GM18502 (cell line): ENCODE results near the gene PSEN1.

Experiments
- ATAC-seq: cut with Tn5 transposase; IDR thresholded peaks from one replicate; pipeline ENCODE4 v1.9.1; 2021; ENCODE audit warnings: mild to moderate bottlenecking; ENCODE audit not compliant: unreplicated experiment, poor library complexity

PSEN1 gene

DNA sequence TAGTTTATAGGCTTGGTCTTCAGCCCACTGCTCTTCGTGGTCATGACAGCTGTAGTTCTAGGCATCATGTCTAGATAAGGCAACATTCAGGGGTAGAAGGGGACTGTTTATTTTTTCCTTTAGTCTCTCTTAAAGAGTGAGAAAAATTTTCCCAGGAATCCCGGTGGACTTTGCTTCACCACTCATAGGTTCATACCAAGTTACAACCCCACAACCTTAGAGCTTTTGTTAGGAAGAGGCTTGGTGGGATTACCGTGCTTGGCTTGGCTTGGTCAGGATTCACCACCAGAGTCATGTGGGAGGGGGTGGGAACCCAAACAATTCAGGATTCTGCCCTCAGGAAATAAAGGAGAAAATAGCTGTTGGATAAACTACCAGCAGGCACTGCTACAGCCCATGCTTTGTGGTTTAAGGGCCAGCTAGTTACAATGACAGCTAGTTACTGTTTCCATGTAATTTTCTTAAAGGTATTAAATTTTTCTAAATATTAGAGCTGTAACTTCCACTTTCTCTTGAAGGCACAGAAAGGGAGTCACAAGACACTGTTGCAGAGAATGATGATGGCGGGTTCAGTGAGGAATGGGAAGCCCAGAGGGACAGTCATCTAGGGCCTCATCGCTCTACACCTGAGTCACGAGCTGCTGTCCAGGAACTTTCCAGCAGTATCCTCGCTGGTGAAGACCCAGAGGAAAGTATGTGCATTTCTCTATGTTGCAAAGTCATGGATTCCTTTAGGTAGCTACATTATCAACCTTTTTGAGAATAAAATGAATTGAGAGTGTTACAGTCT, 75.1 kb downstream of the PSEN1 start:
- no peak for ATAC-seq

DNA sequence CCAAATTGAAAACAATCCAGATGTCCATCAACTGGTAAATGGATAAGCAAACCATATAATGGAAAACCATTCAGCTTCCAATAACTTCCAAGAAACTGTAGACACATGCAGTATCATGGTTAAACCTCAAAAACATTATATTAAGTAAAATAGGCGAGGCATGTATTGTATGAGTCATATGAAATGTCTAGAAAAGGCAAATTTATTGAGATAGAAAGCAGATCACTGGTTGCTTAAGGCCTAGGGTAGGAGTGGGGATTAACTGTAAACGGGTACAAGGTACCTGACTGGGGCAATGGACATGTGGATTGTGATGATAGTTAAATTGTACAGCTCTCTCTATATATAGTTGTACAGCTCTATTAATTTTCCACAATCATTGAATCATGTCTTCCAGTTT, 79.7 kb downstream of the PSEN1 start:
- no peak for ATAC-seq

DNA sequence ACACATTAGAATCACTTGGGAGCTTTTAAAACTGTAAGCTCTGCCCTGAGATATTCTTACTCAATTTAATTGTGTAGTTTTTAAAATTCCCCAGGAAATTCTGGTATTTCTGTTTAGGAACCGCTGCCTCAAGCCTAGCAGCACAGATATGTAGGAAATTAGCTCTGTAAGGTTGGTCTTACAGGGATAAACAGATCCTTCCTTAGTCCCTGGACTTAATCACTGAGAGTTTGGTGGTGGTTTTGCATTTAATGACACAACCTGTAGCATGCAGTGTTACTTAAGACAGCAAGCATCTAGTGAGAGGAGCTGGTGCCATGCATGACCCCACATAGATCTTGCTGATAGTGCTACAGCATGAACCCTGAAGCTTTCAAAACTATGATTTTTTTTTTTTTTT, 81.1 kb downstream of the PSEN1 start:
- ATAC-seq = no peak

DNA sequence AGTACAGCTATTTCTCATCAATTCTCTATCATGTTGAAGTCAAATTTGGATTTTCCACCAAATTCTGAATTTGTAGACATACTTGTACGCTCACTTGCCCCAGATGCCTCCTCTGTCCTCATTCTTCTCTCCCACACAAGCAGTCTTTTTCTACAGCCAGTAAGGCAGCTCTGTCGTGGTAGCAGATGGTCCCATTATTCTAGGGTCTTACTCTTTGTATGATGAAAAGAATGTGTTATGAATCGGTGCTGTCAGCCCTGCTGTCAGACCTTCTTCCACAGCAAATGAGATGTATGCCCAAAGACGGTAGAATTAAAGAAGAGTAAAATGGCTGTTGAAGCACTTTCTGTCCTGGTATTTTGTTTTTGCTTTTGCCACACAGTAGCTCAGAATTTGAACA, 83.8 kb downstream of the PSEN1 start:
- no peak for ATAC-seq

DNA sequence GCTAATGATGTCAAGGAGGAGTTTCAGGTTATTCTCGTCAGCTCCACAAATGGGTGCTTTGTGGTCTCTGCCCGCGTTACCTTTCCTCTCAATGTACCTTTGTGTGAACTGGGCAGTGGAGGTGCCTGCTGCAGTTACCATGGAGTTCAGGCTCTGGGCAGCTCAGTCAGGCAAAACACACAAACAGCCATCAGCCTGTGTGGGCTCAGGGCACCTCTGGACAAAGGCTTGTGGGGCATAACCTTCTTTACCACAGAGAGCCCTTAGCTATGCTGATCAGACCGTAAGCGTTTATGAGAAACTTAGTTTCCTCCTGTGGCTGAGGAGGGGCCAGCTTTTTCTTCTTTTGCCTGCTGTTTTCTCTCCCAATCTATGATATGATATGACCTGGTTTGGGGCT, 84.3 kb downstream of the PSEN1 start:
- no peak for ATAC-seq

DNA sequence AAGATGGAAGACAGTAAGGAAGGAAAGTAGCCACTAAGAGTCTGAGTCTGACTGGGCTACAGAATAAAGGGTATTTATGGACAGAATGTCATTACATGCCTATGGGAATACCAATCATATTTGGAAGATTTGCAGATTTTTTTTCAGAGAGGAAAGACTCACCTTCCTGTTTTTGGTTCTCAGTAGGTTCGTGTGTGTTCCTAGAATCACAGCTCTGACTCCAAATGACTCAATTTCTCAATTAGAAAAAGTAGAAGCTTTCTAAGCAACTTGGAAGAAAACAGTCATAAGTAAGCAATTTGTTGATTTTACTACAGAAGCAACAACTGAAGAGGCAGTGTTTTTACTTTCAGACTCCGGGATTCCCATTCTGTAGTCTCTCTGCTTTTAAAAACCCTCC, 85.6 kb downstream of the PSEN1 start:
- no peak for ATAC-seq

DNA sequence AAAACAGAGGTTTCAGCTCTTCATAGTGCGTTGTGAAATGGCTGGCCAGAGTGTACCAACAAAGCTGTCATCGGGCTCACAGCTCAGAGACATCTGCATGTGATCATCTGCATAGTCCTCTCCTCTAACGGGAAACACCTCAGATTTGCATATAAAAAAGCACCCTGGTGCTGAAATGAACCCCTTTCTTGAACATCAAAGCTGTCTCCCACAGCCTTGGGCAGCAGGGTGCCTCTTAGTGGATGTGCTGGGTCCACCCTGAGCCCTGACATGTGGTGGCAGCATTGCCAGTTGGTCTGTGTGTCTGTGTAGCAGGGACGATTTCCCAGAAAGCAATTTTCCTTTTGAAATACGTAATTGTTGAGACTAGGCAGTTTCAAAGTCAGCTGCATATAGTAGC, 86.7 kb downstream of the PSEN1 start:
- peak; percentile 59 for ATAC-seq

DNA sequence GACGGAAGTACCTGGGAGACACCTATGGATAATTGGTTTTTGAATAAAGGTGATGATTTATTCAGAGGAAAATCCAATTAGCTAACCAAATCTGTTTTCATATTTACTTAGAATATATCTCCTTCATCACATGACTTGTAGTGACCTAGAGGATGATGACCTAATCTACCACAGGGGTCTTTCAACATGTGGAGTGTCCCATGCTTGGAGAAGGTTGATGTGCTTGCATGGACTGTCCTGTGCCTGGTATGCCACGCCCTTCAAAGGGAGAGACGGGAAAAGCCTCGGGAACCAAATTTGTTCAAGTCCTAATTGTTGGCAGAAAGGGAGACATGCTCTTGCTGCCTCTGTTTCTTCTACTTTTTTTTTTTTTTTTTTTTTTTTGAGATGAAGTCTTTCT, 89.2 kb downstream of the PSEN1 start:
- ATAC-seq = no peak

DNA sequence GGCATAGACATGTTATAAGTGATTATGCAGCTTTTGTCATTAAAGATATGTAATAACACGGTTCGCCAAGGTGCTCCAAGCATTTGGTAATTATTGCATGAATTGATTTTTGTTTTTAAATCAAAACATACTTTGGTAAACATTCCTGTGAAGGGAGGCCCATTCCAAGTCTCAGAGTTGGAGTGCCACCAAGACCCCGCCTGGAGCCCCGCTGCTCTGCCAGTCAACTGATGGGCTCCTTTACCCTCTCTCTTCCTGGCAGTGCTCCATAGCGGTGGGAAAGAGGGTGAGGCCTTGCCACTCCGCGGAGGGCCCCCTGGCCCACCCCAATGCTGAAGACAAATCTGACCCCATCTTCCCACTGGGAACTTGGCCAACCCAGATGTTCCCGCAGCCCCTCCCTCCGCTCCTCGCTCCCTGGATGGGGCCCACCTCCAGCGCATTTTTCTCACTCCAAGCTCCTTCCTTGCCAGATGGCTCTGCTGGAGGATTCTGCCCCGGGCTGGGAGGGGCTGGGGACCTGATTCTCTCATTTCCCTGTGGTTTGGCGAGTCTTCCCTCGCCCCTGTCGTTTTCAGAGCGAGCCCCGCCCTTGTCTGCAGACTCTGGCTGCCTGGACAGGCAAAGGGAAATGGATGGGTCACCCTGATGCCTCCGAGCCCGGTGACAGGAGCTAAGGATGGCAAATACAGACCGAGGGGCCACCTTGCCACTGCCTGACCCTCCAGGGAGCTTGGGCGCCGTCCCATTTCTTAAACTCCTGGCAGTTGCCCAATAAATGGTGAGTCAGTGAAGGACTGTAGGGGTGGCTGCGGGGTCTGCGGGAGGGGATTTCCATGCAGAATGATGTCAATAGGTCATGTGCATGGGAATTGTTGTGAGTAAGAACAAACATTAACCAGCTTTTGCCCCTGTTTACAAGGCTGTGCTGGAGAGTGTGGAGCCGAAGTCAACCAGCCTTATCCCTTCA, 91.8 kb downstream of the PSEN1 start:
- ATAC-seq = no peak

DNA sequence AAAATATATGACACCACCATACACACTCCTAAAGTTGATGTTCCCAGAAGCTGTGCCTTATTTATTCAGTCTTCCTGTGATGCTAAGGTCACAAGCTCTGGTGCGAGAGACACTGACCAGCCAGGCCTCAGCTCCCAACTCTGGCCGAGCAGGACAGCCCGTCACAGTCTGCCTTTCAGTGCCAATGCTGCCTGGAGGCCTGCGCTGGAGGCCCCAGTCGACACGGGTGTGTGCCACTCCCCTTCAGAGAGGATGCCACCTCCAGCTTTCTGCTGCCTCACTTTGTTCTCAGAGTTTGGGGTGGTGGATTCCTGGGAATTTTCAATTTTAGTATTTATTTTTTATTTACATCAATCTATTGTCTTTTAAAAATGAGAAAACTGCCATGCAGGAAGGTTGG, 93.7 kb downstream of the PSEN1 start:
- no peak for ATAC-seq

DNA sequence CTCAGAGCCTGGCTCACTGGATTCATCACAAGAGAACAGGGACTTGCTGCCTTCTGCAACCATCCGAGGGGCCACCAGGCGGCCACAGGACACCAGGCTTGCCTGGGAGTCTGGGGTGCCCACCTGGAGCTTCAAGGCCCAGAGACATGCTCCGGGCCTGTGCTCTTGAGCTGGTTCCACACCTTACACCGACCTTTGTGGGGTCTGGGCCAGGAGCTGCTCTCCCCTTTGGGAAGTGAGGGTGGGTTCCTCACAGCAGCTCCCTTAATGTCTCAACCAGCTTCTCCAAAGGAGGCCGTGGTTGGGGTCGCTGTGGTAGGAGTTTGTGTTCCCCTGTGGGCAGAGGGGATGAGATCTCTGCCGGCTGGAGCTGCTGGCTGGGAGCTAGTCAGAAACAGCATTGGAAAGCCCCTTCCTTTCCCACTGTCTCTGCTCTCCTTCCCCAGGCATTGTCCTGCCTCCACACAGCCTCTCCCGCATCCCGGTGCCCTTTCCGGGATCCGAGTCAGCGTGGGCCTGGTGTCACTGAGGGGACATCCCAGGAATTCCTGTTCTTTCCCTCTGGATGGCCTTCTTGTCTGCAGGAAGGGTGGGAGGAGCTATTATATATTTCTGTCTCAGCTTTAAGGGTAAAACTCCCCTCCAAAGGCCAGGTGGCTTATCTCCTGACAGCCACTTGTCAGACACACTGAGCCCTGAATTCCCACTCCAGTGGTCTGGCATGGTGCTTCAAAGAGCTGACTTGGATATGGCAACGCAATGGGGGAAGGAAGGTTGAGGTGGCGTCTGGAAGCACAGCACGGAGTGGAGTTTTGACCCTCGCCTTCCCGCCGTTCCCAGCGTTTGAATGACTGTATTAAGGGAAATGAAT, 95.9 kb downstream of the PSEN1 start:
- no peak for ATAC-seq

DNA sequence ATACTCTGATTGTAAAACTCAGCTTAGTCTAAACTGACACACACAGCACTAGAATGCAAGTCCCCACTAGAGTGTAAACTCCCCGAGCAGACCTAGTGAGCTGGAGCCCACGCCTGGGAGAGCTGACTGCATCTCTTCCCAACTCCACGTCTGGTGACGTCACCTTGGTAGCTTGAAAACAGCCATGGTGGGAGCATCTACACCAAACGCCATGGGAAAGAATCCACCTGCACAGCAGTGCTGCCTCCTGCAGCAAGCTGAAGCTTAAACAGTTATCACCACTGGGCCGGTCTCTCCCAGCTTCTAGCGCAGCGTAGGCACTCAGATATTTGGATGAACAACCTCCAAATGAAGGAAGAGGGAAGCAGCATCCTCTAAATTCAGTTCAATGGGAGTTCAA, 96.7 kb downstream of the PSEN1 start:
- ATAC-seq = no peak

DNA sequence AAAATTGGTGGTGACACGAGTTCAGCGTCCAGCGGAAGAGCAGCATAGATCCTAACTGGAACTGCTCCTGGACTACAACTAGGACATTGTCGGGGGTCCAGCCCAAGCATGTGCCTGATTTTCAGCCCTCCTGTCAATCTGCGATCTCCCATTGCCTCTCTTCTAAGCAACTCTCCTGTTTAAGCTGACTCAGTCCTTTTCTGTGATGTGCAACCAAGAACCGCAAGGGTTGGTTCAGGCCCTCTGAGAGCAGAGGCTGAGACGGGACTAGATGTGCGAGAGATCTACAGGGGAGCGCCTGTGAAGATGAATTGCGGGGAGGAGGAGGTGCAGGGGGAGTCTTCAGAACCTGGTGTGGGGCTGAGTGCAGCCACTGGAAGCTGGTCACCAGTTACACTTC, 97.3 kb downstream of the PSEN1 start:
- ATAC-seq = no peak

DNA sequence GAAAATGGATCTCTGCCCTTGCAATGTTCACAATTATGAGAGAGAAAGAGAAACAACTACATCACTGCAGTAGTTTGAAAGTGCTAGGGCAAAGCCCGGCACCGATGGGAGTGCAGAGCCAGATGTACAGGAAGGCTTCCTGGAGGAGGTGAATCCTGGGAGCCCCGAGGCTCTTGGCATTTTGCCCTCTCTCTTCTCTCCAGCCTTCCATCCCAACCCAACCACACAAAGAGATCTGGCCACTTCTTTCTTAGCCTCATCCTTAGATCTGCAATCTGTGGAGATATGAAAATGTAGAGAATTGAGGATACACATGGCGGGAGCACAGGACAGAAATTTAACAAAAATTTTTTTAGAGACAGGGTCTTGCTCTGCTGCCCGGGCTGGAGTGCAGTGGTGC, 97.7 kb downstream of the PSEN1 start:
- ATAC-seq = no peak

DNA sequence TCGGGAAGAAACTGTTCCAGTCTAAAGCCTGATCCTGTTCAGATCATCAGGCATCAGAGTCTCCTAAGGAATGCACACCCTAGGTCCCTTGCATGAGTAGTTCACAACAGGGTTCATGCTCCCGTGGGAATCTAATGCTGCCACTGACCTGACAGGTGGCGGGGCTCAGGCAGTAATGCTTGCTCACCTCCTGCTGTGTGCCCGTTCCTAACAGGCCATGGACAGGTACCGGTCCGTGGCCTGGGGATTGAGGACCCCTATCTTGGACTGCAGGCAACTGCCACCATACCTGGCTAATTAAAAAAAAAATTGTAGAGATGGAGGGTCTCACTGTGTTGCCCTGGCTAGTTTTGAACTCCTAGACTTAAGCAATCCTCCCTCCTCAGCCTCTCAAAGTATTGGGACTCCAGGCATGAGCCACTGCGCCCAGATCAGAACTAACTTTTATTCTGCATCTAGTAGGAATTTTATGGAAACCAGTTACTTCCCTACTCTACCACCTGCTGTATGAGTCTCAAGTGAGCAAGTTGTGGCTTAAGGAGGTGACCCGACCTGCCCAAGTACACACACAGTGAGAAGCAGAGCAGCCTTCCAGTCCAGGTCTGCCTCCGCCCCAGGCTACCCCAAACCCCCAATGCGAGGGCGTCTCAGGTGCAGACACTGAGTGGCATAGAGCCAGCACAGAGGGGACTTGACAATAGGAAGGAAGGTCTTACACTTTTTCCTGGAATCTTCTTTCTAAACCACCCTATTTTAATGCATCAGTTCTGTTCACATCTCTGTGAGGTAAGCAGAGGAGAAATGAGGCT, 98.5 kb downstream of the PSEN1 start:
- ATAC-seq = no peak

DNA sequence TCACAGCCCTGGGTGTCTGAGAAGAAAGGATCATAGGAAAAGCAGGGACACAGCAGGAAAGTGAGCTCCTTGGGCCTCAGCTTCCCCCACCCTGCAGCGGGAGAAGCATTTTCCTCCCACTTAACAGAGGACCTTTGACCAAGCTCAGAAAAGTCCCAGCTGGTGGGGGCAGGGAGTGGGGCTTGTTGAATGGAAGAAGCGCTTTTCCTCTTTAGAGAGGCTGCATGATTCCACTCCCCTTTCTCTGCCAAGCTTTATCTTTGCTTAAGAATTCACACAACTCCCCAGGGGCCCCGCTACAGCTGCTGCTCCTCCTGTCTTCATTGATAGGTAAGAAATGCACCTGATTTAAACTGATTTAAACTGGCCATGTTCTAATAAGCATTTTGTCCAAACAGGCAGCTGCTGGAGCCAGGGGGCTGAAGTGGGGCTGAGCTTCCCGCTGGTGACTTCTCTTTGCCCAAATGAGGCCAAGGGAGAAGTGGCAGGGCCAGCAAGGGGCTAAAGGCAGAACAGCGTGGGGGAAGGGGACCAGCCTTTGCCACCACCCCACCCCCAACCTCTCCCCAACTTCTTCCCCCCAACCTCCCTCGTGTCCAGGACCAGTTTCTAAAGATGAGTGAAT, 99.3 kb downstream of the PSEN1 start:
- ATAC-seq = no peak

DNA sequence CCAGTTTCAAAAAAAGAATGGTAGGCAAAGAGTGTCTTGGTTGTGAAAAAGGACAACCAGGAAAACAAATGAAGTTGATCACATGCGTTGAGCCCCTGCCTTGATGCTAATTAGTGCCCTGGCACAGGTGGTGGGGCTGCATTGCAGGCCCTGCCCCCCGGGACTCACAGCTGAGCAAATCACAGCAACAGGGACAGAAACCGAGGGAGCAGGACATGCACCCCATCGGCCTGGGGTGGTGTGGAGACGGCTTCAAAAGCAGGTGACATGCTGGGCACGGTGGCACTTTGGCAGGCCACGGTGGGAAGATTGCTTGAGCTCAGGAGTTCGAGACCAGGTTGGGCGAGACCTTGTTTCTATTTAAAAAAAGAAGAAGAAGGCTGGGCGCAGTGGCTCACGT, 99.8 kb downstream of the PSEN1 start:
- ATAC-seq = no peak

DNA sequence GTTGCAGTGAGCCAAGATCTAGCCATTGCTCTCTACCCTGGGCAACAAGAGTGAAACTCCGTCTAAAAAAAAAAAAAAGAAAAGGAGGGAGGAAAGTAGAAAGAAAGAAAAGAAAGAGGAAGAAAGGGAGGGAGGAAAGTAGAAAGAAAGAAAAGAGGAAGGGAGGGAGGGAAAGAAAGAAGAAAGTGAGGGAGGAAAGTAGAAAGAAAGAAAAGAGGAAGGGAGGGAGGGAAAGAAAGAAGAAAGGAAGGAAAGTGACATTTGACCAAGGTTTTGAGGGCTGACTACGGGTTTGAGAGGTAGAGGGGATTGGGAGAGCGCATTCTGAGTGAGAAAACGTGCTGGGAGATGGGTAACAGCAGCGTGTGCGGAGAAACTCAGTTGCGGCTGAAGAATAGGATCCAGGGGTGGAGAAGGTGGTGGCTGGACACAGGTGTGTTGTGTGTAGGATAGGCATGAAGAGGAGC, 100.5 kb downstream of the PSEN1 start:
- no peak for ATAC-seq

DNA sequence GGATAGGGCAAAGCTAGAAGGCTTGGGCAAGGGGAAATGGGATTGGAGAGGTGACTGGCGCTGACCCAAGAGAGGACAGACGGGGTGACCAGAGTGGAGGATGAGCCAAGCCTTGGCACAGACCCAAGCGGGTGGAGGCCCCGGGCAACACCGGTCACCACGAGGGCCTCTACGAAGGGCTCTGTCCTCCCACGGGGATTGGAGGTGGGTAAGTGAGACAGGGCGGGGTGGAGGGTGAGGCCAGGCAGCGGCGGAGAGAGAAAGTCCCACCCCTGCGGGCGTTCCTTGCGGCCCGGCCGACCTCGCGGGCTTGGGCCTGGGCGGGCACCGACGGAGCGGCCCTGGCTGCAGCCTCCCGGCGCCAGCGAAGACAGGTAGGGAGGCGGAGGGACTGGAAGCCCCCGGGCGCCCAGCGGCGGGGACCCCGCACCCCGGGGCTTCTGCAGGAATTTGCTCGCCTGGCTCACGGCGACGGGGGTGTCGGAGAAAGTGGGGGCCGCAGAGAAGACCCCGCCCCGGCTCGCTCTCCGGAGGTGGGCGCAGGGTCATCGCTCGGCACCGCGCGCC, 101.0 kb downstream of the PSEN1 start, which contains the start of gene PAPLN:
Gene PAPLN (plus strand): TSS at position 288 of the 567 bp plus-strand sequence. CDS start 2,273 bp downstream, outside the sequence.
- ATAC-seq = no peak
